ENCODE measurements around the gene FN1. TPM values are rescaled to one million over a fixed set of nuclear protein-coding genes. Genes with fewer than 3 reads are reported as not detected.
"Not testable (repeated sequence)": the region's sequence is repeated elsewhere in the genome, so short reads cannot be mapped to it uniquely, and the experiment has no call there.

The FN1 gene
- total RNA-seq, 1 donor from 2014 or later = 909 TPM

- H3K4me3 Mint-ChIP-seq = no peak overlapping the region
- H3K27me3 Mint-ChIP-seq (ENCODE audit: low read depth) = no peaks in the 10 kb centered on the region
- peaks cover 20% of the 10 kb centered on the region for H3K4me1 Mint-ChIP-seq
- H3K36me3 Mint-ChIP-seq = peaks cover 30% of the 10 kb centered on the region
- H3K9me3 Mint-ChIP-seq = no peaks in the 10 kb centered on the region
- H3K27ac Mint-ChIP-seq = peak overlapping the region; percentile 60
- DNase-seq (ENCODE audit: low spot score in 2 of 2, unreplicated experiment in 2 of 2) = no peak
- TF ChIP-seq CTCF (IDR thresholded peaks at IDR 0.05; ENCODE audit: unreplicated experiment) = no peak
These were observed 74.5 kb downstream of the FN1 start for GRCh38 chr2:215361211-215361875.

- no peaks in the 10 kb centered on the region for H3K27me3 Mint-ChIP-seq (ENCODE audit: low read depth)
- no peak for DNase-seq (ENCODE audit: low spot score in 2 of 2, unreplicated experiment in 2 of 2)
- peaks cover 33% of the 10 kb centered on the region for H3K36me3 Mint-ChIP-seq
- TF ChIP-seq CTCF (IDR thresholded peaks at IDR 0.05; ENCODE audit: unreplicated experiment) = no peak
- peaks cover 20% of the 10 kb centered on the region for H3K4me1 Mint-ChIP-seq
- H3K9me3 Mint-ChIP-seq = no peaks in the 10 kb centered on the region
- no peak overlapping the region for H3K4me3 Mint-ChIP-seq
- H3K27ac Mint-ChIP-seq = no peak overlapping the region
These were observed 75.3 kb downstream of the FN1 start for GRCh38 chr2:215360596-215360995.

GRCh38 chr2:215360059-215360458, 75.8 kb downstream of the FN1 start:
- not testable (repeated sequence) for H3K27me3 Mint-ChIP-seq (ENCODE audit: low read depth); H3K4me3 Mint-ChIP-seq; H3K27ac Mint-ChIP-seq; H3K9me3 Mint-ChIP-seq; DNase-seq (ENCODE audit: low spot score in 2 of 2, unreplicated experiment in 2 of 2)
- Mint-ChIP-seq H3K4me1 (peaks cover 20% of the 10 kb centered on the region), H3K36me3 (peaks cover 29% of the 10 kb centered on the region)

GRCh38 chr2:215359576-215359922, 76.3 kb downstream of the FN1 start:
- H3K27me3 Mint-ChIP-seq (ENCODE audit: low read depth) = no peaks in the 10 kb centered on the region
- TF ChIP-seq CTCF (IDR thresholded peaks at IDR 0.05; ENCODE audit: unreplicated experiment) = no peak
- peaks cover 30% of the 10 kb centered on the region for H3K36me3 Mint-ChIP-seq
- H3K4me1 Mint-ChIP-seq = peaks cover 20% of the 10 kb centered on the region
- no peak for DNase-seq (ENCODE audit: low spot score in 2 of 2, unreplicated experiment in 2 of 2)
- no peak overlapping the region for H3K4me3 Mint-ChIP-seq
- H3K27ac Mint-ChIP-seq = no peak overlapping the region
- no peaks in the 10 kb centered on the region for H3K9me3 Mint-ChIP-seq

- H3K4me1 Mint-ChIP-seq = peaks cover 20% of the 10 kb centered on the region
- H3K36me3 Mint-ChIP-seq = peaks cover 28% of the 10 kb centered on the region
- H3K4me3 Mint-ChIP-seq = no peak overlapping the region
- no peak for TF ChIP-seq CTCF (IDR thresholded peaks at IDR 0.05; ENCODE audit: unreplicated experiment)
- no peak overlapping the region for H3K27ac Mint-ChIP-seq
- DNase-seq (ENCODE audit: low spot score in 2 of 2, unreplicated experiment in 2 of 2) = no peak
- H3K9me3 Mint-ChIP-seq = no peaks in the 10 kb centered on the region
- H3K27me3 Mint-ChIP-seq (ENCODE audit: low read depth) = no peaks in the 10 kb centered on the region
These were observed 76.8 kb downstream of the FN1 start for GRCh38 chr2:215358891-215359575.

GRCh38 chr2:215358312-215358845, 77.5 kb downstream of the FN1 start:
- peaks cover 21% of the 10 kb centered on the region for H3K36me3 Mint-ChIP-seq
- no peak for TF ChIP-seq CTCF (IDR thresholded peaks at IDR 0.05; ENCODE audit: unreplicated experiment)
- peaks cover 20% of the 10 kb centered on the region for H3K4me1 Mint-ChIP-seq
- no peak overlapping the region for H3K4me3 Mint-ChIP-seq
- H3K9me3 Mint-ChIP-seq = no peaks in the 10 kb centered on the region
- no peak for DNase-seq (ENCODE audit: low spot score in 2 of 2, unreplicated experiment in 2 of 2)
- H3K27ac Mint-ChIP-seq = peak overlapping the region; percentile 6
- H3K27me3 Mint-ChIP-seq (ENCODE audit: low read depth) = no peaks in the 10 kb centered on the region
